GM12878 (cell line): Measurements from ENCODE around the gene WDR53.

Source experiments
- CEBPB ChIP-seq, 2 experiments: fragments of 150-350 bp in 1 of 2; IDR thresholded peaks; 2 replicates each; pipeline ENCODE4 v1.6.1; 2012 to 2014; ENCODE audit warnings: low read depth in 2 of 2, low read length in 2 of 2, borderline replicate concordance in 1 of 2, inconsistent platforms in 1 of 2
- EGR1 ChIP-seq, 2 experiments: IDR thresholded peaks; 1 replicate in 1 of 2; 2 replicates in 1 of 2; pipeline ENCODE4 v1.6.1; 2011 to 2012; ENCODE audit warnings: low read depth in 2 of 2, low read length in 2 of 2, borderline replicate concordance in 1 of 2, mild to moderate bottlenecking in 1 of 2, moderate library complexity in 1 of 2
- GABPA ChIP-seq: IDR thresholded peaks from 2 replicates; pipeline ENCODE4 v1.6.1; 2014; ENCODE audit warnings: antibody characterized with exemption, low read depth, mild to moderate bottlenecking, inconsistent platforms
- MTA3 ChIP-seq: IDR thresholded peaks from 2 replicates; pipeline ENCODE4 v1.6.1; 2012; ENCODE audit warnings: low read length, inconsistent platforms, borderline replicate concordance
- POLR2A ChIP-seq: IDR thresholded peaks from 2 replicates; pipeline ENCODE4 v1.6.1; 2011; ENCODE audit warnings: low read depth, mild to moderate bottlenecking, low read length
- POLR2AphosphoS5 ChIP-seq: IDR thresholded peaks from 2 replicates; pipeline ENCODE4 v1.6.1; 2011; ENCODE audit warnings: mild to moderate bottlenecking, low read length, inconsistent platforms
- USF2 ChIP-seq: IDR thresholded peaks from 2 replicates; pipeline ENCODE4 v1.6.1; 2011; ENCODE audit warnings: low read depth, low read length, improper control_type of control experiment, borderline replicate concordance
- TF ChIP-seq, protein P1 (sequence below): fragments of 450-650 bp; conservative IDR thresholded peaks from 2 replicates; pipeline ENCODE4 v1.6.1; 2017; ENCODE audit warnings: mild to moderate bottlenecking, moderate library complexity
- TF ChIP-seq, protein P2 (sequence below), 3 experiments: IDR thresholded peaks in 2 of 3; conservative IDR thresholded peaks in 1 of 3; 2 replicates each; pipeline ENCODE4 v1.5.1; 2011; ENCODE audit warnings: low read depth in 3 of 3, low read length in 3 of 3, mild to moderate bottlenecking in 3 of 3, control low read depth in 2 of 3, moderate library complexity in 2 of 3, inconsistent platforms in 1 of 3, mixed read lengths in 1 of 3; ENCODE audit not compliant: control insufficient read depth in 2 of 3, insufficient read depth in 1 of 3; ENCODE audit errors: extremely low read depth in 1 of 3

DNA sequence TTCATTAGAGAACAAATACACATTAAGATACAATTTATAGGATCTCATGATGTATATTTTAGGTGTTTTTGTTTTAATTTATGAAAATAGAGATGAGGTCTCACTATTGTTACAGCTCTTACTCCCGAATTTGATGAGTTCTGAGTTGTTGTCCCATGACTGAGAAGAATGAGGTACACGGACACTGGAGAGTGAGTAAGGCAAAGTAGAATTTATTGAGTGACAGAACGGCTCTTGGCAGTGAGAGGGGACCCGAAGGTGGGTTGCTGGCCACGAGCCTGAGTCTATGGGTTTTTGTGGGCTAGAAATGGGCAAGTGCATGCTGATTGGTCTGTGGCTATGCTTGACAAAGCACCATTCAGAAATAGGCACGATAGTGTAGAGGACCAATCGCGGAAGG, 61.7 kb downstream of the WDR53 start:
- TF ChIP-seq POLR2AphosphoS5: no peak
- TF ChIP-seq MTA3: no peak
- no peak for TF ChIP-seq POLR2A
- TF ChIP-seq GABPA: no peak
- TF ChIP-seq CEBPB (IDR thresholded peaks at IDR 0.05; ENCODE audit: borderline replicate concordance in 1 of 2, low read depth in 2 of 2, low read length in 2 of 2): no peak
- TF ChIP-seq, protein P1, sequence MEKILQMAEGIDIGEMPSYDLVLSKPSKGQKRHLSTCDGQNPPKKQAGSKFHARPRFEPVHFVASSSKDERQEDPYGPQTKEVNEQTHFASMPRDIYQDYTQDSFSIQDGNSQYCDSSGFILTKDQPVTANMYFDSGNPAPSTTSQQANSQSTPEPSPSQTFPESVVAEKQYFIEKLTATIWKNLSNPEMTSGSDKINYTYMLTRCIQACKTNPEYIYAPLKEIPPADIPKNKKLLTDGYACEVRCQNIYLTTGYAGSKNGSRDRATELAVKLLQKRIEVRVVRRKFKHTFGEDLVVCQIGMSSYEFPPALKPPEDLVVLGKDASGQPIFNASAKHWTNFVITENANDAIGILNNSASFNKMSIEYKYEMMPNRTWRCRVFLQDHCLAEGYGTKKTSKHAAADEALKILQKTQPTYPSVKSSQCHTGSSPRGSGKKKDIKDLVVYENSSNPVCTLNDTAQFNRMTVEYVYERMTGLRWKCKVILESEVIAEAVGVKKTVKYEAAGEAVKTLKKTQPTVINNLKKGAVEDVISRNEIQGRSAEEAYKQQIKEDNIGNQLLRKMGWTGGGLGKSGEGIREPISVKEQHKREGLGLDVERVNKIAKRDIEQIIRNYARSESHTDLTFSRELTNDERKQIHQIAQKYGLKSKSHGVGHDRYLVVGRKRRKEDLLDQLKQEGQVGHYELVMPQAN: no peak
- no peak for TF ChIP-seq EGR1 (IDR thresholded peaks at IDR 0.05; ENCODE audit: borderline replicate concordance in 1 of 2, low read depth in 2 of 2, low read length in 2 of 2)
- no peak for TF ChIP-seq USF2
- TF ChIP-seq, protein P2, sequence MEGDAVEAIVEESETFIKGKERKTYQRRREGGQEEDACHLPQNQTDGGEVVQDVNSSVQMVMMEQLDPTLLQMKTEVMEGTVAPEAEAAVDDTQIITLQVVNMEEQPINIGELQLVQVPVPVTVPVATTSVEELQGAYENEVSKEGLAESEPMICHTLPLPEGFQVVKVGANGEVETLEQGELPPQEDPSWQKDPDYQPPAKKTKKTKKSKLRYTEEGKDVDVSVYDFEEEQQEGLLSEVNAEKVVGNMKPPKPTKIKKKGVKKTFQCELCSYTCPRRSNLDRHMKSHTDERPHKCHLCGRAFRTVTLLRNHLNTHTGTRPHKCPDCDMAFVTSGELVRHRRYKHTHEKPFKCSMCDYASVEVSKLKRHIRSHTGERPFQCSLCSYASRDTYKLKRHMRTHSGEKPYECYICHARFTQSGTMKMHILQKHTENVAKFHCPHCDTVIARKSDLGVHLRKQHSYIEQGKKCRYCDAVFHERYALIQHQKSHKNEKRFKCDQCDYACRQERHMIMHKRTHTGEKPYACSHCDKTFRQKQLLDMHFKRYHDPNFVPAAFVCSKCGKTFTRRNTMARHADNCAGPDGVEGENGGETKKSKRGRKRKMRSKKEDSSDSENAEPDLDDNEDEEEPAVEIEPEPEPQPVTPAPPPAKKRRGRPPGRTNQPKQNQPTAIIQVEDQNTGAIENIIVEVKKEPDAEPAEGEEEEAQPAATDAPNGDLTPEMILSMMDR (IDR thresholded peaks at IDR 0.05 in 2 of 3, conservative IDR thresholded peaks at IDR 0.05 in 1 of 3; ENCODE audit: control insufficient read depth in 2 of 3, extremely low read depth in 1 of 3, insufficient read depth in 1 of 3, low read depth in 3 of 3, low read length in 3 of 3): no peak
